ENCODE measurements around the gene CCDC80. TPM values are rescaled to one million over a fixed set of nuclear protein-coding genes. Genes with fewer than 3 reads are reported as not detected.
A peak's percentile ranks its signal among the peaks of the same experiment; 100 is the strongest.

CCDC80 gene
- total and polyA plus RNA-seq, 2 of the 4 experiments (the other 2 are of a cell fraction), result 387 to 418 TPM

DNA sequence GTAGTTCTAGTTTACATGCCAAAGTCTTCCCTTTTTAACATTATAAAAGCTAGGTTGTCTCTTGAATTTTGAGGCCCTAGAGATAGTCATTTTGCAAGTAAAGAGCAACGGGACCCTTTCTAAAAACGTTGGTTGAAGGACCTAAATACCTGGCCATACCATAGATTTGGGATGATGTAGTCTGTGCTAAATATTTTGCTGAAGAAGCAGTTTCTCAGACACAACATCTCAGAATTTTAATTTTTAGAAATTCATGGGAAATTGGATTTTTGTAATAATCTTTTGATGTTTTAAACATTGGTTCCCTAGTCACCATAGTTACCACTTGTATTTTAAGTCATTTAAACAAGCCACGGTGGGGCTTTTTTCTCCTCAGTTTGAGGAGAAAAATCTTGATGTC lies 57.8 kb downstream of the CCDC80 start:
- no peak overlapping the region for H3K56ac ChIP-seq (ENCODE audit: extremely low read depth, insufficient read depth, low read length)
- peaks cover 4% of the 10 kb centered on the region for H3K4me1 ChIP-seq (ENCODE audit: control insufficient read depth, insufficient read depth, low read length)
- H3K23ac ChIP-seq (ENCODE audit: low read depth, low read length), result no peak overlapping the region
- no peak overlapping the region for H2BK120ac ChIP-seq (ENCODE audit: low read depth, low read length)
- no peak overlapping the region for H4K5ac ChIP-seq (ENCODE audit: low read depth, low read length)
- no peak overlapping the region for H3K4ac ChIP-seq (ENCODE audit: low read depth, low read length)
- H3K4me2 ChIP-seq (ENCODE audit: low read depth, low read length), result no peak overlapping the region
- in situ Hi-C loops (cut with MboI; ENCODE audit: low sequenced_read_pairs) (loop anchor here (5.0 to 10.0 kb wide), 2 partner anchors 59 to 402 kb away; partner anchors contain the start of gene CCDC80), dilution Hi-C loops (cut with HindIII; ENCODE audit: low sequenced_read_pairs, unreplicated experiment) (loop anchor here (25.0 kb wide), 1 partner anchor 404 kb away; the partner anchor contains the start of genes CD200R1 and GTPBP8), intact Hi-C loops (cut with micrococcal nuclease) (loop anchor here (2.0 to 10.0 kb wide), 3 partner anchors 58 to 704 kb away; partner anchors contain the start of gene CCDC80)
- no peak overlapping the region for H2BK15ac ChIP-seq (ENCODE audit: low read depth, low read length)
- no peak overlapping the region for H4K91ac ChIP-seq (ENCODE audit: insufficient read depth, low read depth, low read length)
- ChIA-PET CTCF (interaction anchor here (0.5 to 2.8 kb wide), 5 partner anchors 24 to 381 kb away, joined by 3 to 15 read pairs (median 4); partner anchors contain the start of gene CCDC80), POLR2A (ENCODE audit: unreplicated experiment) (interaction anchor here (1.6 kb wide), 1 partner anchor 55 kb away, joined by 4 read pairs; no protein-coding TSS in a partner anchor)
- no peaks in the 10 kb centered on the region; the same call in 1 of the 2 replicates for H3K9me1 ChIP-seq (ENCODE audit: insufficient read depth, low read length)
- no peak overlapping the region for H3K18ac ChIP-seq (ENCODE audit: low read depth, low read length)
- no peak overlapping the region for H3K14ac ChIP-seq (replicated peaks; ENCODE audit: low read depth, low read length)
- H2BK5ac ChIP-seq (ENCODE audit: low read depth, low read length, poor library complexity, severe bottlenecking), result no peak overlapping the region
- H4K20me1 ChIP-seq (ENCODE audit: insufficient read depth, low read length), result no peaks in the 10 kb centered on the region
- H2BK20ac ChIP-seq (ENCODE audit: low read depth, low read length), result no peak overlapping the region
- no peak overlapping the region for H3K9ac ChIP-seq (ENCODE audit: low read depth, low read length)
- H3K9me3 ChIP-seq (ENCODE audit: control insufficient read depth, insufficient read depth, low read length), result no peaks in the 10 kb centered on the region
- H4K8ac ChIP-seq (ENCODE audit: low read depth in 2 of 2, low read length in 2 of 2), result no peak overlapping the region; a peak in 1 of 4 replicates
- TF ChIP-seq NFE2L2 (IDR thresholded peaks at IDR 0.05; ENCODE audit: low read depth, low read length), result no peak
- no peak for TF ChIP-seq RCOR1 (IDR thresholded peaks at IDR 0.05; ENCODE audit: insufficient replicate concordance, low read length)
- peak; percentile 81 for TF ChIP-seq MAFK (IDR thresholded peaks at IDR 0.05; ENCODE audit: low read depth, low read length)
- DNase-seq (no peak), ATAC-seq (ENCODE audit: low read depth) (no peak)
- peaks cover 10% of the 10 kb centered on the region for H3K36me3 ChIP-seq (ENCODE audit: control insufficient read depth, insufficient read depth, low read length)
- H3K27ac ChIP-seq (ENCODE audit: insufficient read depth, low read length), result no peak overlapping the region
- no peak overlapping the region for H3K4me3 ChIP-seq (ENCODE audit: insufficient read depth, low read depth, low read length)
- H3K27me3 ChIP-seq (ENCODE audit: control insufficient read depth, insufficient read depth, low read length), result no peaks in the 10 kb centered on the region
- H2AK9ac ChIP-seq (replicated peaks; ENCODE audit: low read depth, low read length, poor library complexity), result no peak overlapping the region
- H2AK5ac ChIP-seq (ENCODE audit: low read depth, low read length), result no peak overlapping the region
- no peak overlapping the region for H2AFZ ChIP-seq (replicated peaks; ENCODE audit: low read length, poor library complexity)
- WGBS, 2 experiments (ENCODE audit: extremely low coverage in 2 of 2, insufficient read length in 1 of 2), result no CpG with 5 or more reads among the region's 3 CpGs
- TSS peak; percentile 83 for BruUV-seq (replicated peaks)
- no peaks in the 10 kb centered on the region for H3K79me1 ChIP-seq (ENCODE audit: low read depth in 1 of 2, low read length in 2 of 2)

All from IMR-90 (cell line).